IMR-90 (cell line): ENCODE results near the gene SLC17A9. TPM values are rescaled to one million over a fixed set of nuclear protein-coding genes. Genes with fewer than 3 reads are reported as not detected.

Experiments used
- ATAC-seq: fragments of 200-7000 bp; cut with Tn5 transposase; 2 replicates; pipeline ENCODE4 v1.9.1; 2020; ENCODE audit warnings: low read depth, mild to moderate bottlenecking, moderate library complexity
- BruUV-seq: library from RNA; stranded (reverse); fragments of 400-500 nt; replicated peaks from 2 replicates; lab custom pipeline; 2021; lab: Mats Ljungman, UMichigan
- CTCF ChIA-PET: fragments of 300-600 bp; formaldehyde crosslinking; extraction: SDS; loops from one replicate; lab custom pipeline; 2021; ENCODE audit warnings: antibody characterized with exemption; lab: Yijun Ruan, JAX
- POLR2A ChIA-PET: fragments of 300-600 bp; sonication (Branson Sonifier 250); formaldehyde crosslinking; loops from one replicate; lab custom pipeline; 2022; ENCODE audit warnings: antibody characterized with exemption; ENCODE audit not compliant: unreplicated experiment; lab: Charles Lee
- DNase-seq: peaks from one replicate; pipeline ENCODE4 v3.0.0; 2013
- H2AFZ ChIP-seq: replicated peaks from 2 replicates; pipeline ENCODE3; 2013; ENCODE audit warnings: low read length, mild to moderate bottlenecking; ENCODE audit not compliant: poor library complexity
- H2AK5ac ChIP-seq: 2 replicates; pipeline ENCODE4 v1.6.1; 2013; ENCODE audit warnings: low read depth, low read length, inconsistent platforms
- H2AK9ac ChIP-seq: replicated peaks from 2 replicates; pipeline ENCODE3; 2013; ENCODE audit warnings: mild to moderate bottlenecking, low read depth, low read length, moderate library complexity; ENCODE audit not compliant: poor library complexity
- H2BK120ac ChIP-seq: 2 replicates; pipeline ENCODE4 v1.6.1; 2013; ENCODE audit warnings: low read depth, low read length, inconsistent platforms
- H2BK15ac ChIP-seq: 3 replicates; pipeline ENCODE4 v1.6.1; 2013; ENCODE audit warnings: low read depth, low read length, inconsistent platforms
- H2BK20ac ChIP-seq: 2 replicates; pipeline ENCODE4 v1.6.1; 2013; ENCODE audit warnings: low read depth, mild to moderate bottlenecking, inconsistent platforms, low read length, moderate library complexity
- H2BK5ac ChIP-seq: 2 replicates; pipeline ENCODE4 v1.6.1; 2013; ENCODE audit warnings: mild to moderate bottlenecking, low read depth, low read length, inconsistent platforms; ENCODE audit not compliant: poor library complexity, severe bottlenecking
- H3K14ac ChIP-seq: replicated peaks from 2 replicates; pipeline ENCODE4 v1.6.1; 2013; ENCODE audit warnings: low read depth, low read length, inconsistent platforms
- H3K18ac ChIP-seq: 2 replicates; pipeline ENCODE4 v1.6.1; 2013; ENCODE audit warnings: low read depth, low read length, control low read depth
- H3K23ac ChIP-seq: 2 replicates; pipeline ENCODE4 v1.6.1; 2013; ENCODE audit warnings: low read depth, low read length, inconsistent platforms
- H3K27ac ChIP-seq: 2 replicates; pipeline ENCODE4 v1.5.1; 2013; ENCODE audit warnings: mild to moderate bottlenecking, control low read depth, low read length; ENCODE audit not compliant: insufficient read depth
- H3K27me3 ChIP-seq: 2 replicates; pipeline ENCODE4 v1.6.1; 2013; ENCODE audit warnings: low read length; ENCODE audit not compliant: control insufficient read depth, insufficient read depth
- H3K36me3 ChIP-seq: 2 replicates; pipeline ENCODE4 v1.6.1; 2013; ENCODE audit warnings: low read length, mixed read lengths; ENCODE audit not compliant: control insufficient read depth, insufficient read depth
- H3K4ac ChIP-seq: 2 replicates; pipeline ENCODE4 v1.6.1; 2013; ENCODE audit warnings: low read depth, low read length, inconsistent platforms
- H3K4me1 ChIP-seq: 2 replicates; pipeline ENCODE4 v1.6.1; 2013; ENCODE audit warnings: low read length, mixed read lengths; ENCODE audit not compliant: control insufficient read depth, insufficient read depth
- H3K4me2 ChIP-seq: 2 replicates; pipeline ENCODE4 v1.6.1; 2013; ENCODE audit warnings: low read depth, mild to moderate bottlenecking, control low read depth, low read length, moderate library complexity
- H3K4me3 ChIP-seq: 2 replicates; pipeline ENCODE4 v1.5.1; 2013; ENCODE audit warnings: low read depth, mild to moderate bottlenecking, control low read depth, low read length, moderate library complexity; ENCODE audit not compliant: insufficient read depth
- H3K56ac ChIP-seq: 2 replicates; pipeline ENCODE4 v1.6.1; 2013; ENCODE audit warnings: low read length, inconsistent platforms; ENCODE audit not compliant: insufficient read depth; ENCODE audit errors: extremely low read depth
- H3K79me1 ChIP-seq, 2 experiments: 2 replicates each; pipeline ENCODE4 v1.6.1; 2013; ENCODE audit warnings: low read length in 2 of 2, inconsistent platforms in 1 of 2, low read depth in 1 of 2
- H3K9ac ChIP-seq: 2 replicates; pipeline ENCODE4 v1.6.1; 2013; ENCODE audit warnings: low read depth, low read length, control low read depth
- H3K9me1 ChIP-seq: 2 replicates; pipeline ENCODE4 v1.6.1; 2013; ENCODE audit warnings: low read length, inconsistent platforms; ENCODE audit not compliant: insufficient read depth
- H3K9me3 ChIP-seq: 2 replicates; pipeline ENCODE4 v1.6.1; 2013; ENCODE audit warnings: low read length; ENCODE audit not compliant: control insufficient read depth, insufficient read depth
- H4K20me1 ChIP-seq: 2 replicates; pipeline ENCODE4 v1.6.1; 2013; ENCODE audit warnings: low read length, inconsistent platforms; ENCODE audit not compliant: insufficient read depth
- H4K5ac ChIP-seq: 2 replicates; pipeline ENCODE4 v1.6.1; 2013; ENCODE audit warnings: mild to moderate bottlenecking, low read depth, low read length, control low read depth
- H4K8ac ChIP-seq, 2 experiments: 2 replicates each; pipeline ENCODE4 v1.6.1; 2013; ENCODE audit warnings: low read depth in 2 of 2, low read length in 2 of 2, control low read depth in 1 of 2, inconsistent platforms in 1 of 2
- H4K91ac ChIP-seq: 2 replicates; pipeline ENCODE4 v1.6.1; 2013; ENCODE audit warnings: low read depth, low read length, inconsistent platforms; ENCODE audit not compliant: insufficient read depth
- BHLHE40 ChIP-seq: fragments of 150-350 bp; IDR thresholded peaks from 2 replicates; pipeline ENCODE4 v1.6.1; 2016; ENCODE audit warnings: mild to moderate bottlenecking, low read depth, low read length
- CEBPB ChIP-seq: IDR thresholded peaks from 2 replicates; pipeline ENCODE4 v1.6.1; 2012; ENCODE audit warnings: low read depth, low read length, improper control_type of control experiment
- CHD1 ChIP-seq: IDR thresholded peaks from 2 replicates; pipeline ENCODE4 v1.6.1; 2012; ENCODE audit warnings: low read depth, low read length, improper control_type of control experiment
- FOS ChIP-seq: fragments of 150-350 bp; IDR thresholded peaks from 2 replicates; pipeline ENCODE4 v1.6.1; 2016; ENCODE audit warnings: low read depth, low read length
- MAFK ChIP-seq: IDR thresholded peaks from 2 replicates; pipeline ENCODE4 v1.6.1; 2012; ENCODE audit warnings: low read depth, low read length, improper control_type of control experiment
- MAZ ChIP-seq: IDR thresholded peaks from 2 replicates; pipeline ENCODE4 v1.6.1; 2012; ENCODE audit warnings: low read depth, mild to moderate bottlenecking, low read length, improper control_type of control experiment, moderate library complexity, borderline replicate concordance
- MXI1 ChIP-seq: IDR thresholded peaks from 2 replicates; pipeline ENCODE4 v1.6.1; 2012; ENCODE audit warnings: low read depth, mild to moderate bottlenecking, low read length, moderate library complexity, borderline replicate concordance
- NFE2L2 ChIP-seq: fragments of 150-350 bp; IDR thresholded peaks from 2 replicates; pipeline ENCODE4 v1.6.1; 2016; ENCODE audit warnings: low read depth, mild to moderate bottlenecking, low read length
- POLR2A ChIP-seq: IDR thresholded peaks from 2 replicates; pipeline ENCODE4 v1.6.1; 2012; ENCODE audit warnings: mild to moderate bottlenecking, low read depth, low read length
- RAD21 ChIP-seq: IDR thresholded peaks from 2 replicates; pipeline ENCODE4 v1.6.1; 2012; ENCODE audit warnings: low read length, improper control_type of control experiment
- RCOR1 ChIP-seq: IDR thresholded peaks from 2 replicates; pipeline ENCODE4 v1.6.1; 2012; ENCODE audit warnings: mild to moderate bottlenecking, low read length, improper control_type of control experiment; ENCODE audit not compliant: insufficient replicate concordance
- RFX5 ChIP-seq: IDR thresholded peaks from 2 replicates; pipeline ENCODE4 v1.8.0; 2012; ENCODE audit warnings: low read depth, mild to moderate bottlenecking, low read length, moderate library complexity
- SMC3 ChIP-seq: fragments of 150-350 bp; IDR thresholded peaks from 2 replicates; pipeline ENCODE4 v1.6.1; 2016; ENCODE audit warnings: low read depth, mild to moderate bottlenecking, antibody characterized with exemption, low read length, moderate library complexity
- dilution Hi-C: fragments of 300-500 bp; cut with HindIII; formaldehyde crosslinking; loops from one replicate; pipeline ENCODE4 v1.14.3; 2018; ENCODE audit warnings: low sequenced_read_pairs; ENCODE audit not compliant: unreplicated experiment
- in situ Hi-C: fragments of 300-500 bp; cut with MboI; formaldehyde crosslinking; loops from 3 replicates; pipeline ENCODE4 v1.14.3; 2019; ENCODE audit warnings: low sequenced_read_pairs, inconsistent platforms, mixed read lengths
- intact Hi-C: fragments of 100-400 bp; cut with micrococcal nuclease; formaldehyde crosslinking; loops from 2 replicates; pipeline ENCODE4 v1.10.0; 2022
- polyA plus RNA-seq, 3 experiments: library from polyadenylated mRNA; depleted of rRNA; stranded (reverse); fragments of >200 nt; gene quantifications; 2 replicates each; pipeline ENCODE4 v1.2.3, GENCODE V29; 2012; ENCODE audit warnings: low replicate concordance in 1 of 3
- total RNA-seq: library from RNA; depleted of rRNA; stranded (reverse); fragments of >200 nt; gene quantifications from 2 replicates; pipeline ENCODE4 v1.2.3, GENCODE V29; 2012
- TF ChIP-seq, protein P1 (sequence below): fragments of 150-350 bp; IDR thresholded peaks from 2 replicates; pipeline ENCODE4 v1.6.1; 2017; ENCODE audit warnings: mild to moderate bottlenecking, antibody characterized with exemption, low read length, low read depth
- TF ChIP-seq, protein P2 (sequence below): fragments of 150-350 bp; IDR thresholded peaks from 2 replicates; pipeline ENCODE4 v1.6.1; 2016; ENCODE audit warnings: low read depth, mild to moderate bottlenecking, low read length, moderate library complexity, borderline replicate concordance
- TF ChIP-seq, protein P3 (sequence below): conservative IDR thresholded peaks from 2 replicates; pipeline ENCODE4 v1.5.1; 2012; ENCODE audit warnings: mild to moderate bottlenecking, low read depth, low read length, improper control_type of control experiment

The SLC17A9 gene
- total and polyA plus RNA-seq, 2 of the 4 experiments (the other 2 are of a cell fraction): 2.2 to 14.4 TPM

DNA sequence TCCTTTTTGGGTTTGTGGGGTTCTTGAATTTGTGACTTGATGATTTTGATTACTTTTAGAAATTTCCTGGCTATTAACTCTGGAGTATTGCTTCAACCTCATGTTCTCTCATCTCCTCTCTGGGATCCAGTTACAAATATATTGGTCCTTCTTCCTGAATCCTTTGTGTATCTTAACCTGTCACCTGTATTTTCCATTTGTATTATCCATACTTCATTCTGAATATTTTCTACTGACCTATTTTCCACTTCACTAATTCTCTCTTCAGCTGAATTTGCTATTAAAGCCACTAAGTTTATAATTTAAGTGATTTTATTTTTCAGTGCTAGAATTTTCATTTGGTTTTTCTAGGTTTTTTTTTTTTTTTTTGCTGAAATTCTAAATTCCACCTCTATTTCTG, 60.7 kb downstream of the SLC17A9 start:
- dilution Hi-C loops (no loop called here), in situ Hi-C loops (loop anchor here (10.0 to 25.0 kb wide), 2 partner anchors 138 to 326 kb away; no protein-coding TSS in a partner anchor)
- peaks cover 75% of the 10 kb centered on the region for H3K27me3 ChIP-seq

More for the DNA sequence above, 60.7 kb downstream of the SLC17A9 start:
- Histone ChIP-seq H3K14ac (no peak overlapping the region), H2BK20ac (no peak overlapping the region), H2AFZ (no peak overlapping the region), H2BK5ac (no peak overlapping the region), H3K4me3 (no peak overlapping the region), H4K91ac (no peak overlapping the region), H4K20me1 (0 out of 2 replicates have a peak, but pooled peaks cover 4% of the 10 kb centered on the region), H4K8ac (no peak overlapping the region), H4K5ac (no peak overlapping the region), H2BK120ac (no peak overlapping the region), H3K9me3 (peaks cover 13% of the 10 kb centered on the region), H3K4me1 (no peaks in the 10 kb centered on the region), H3K56ac (no peak overlapping the region), H3K9ac (no peak overlapping the region), H2AK5ac (no peak overlapping the region), H2AK9ac (no peak overlapping the region), H3K36me3 (no peaks in the 10 kb centered on the region), H2BK15ac (no peak overlapping the region), H3K79me1 (no peaks in the 10 kb centered on the region), H3K27ac (no peak overlapping the region), H3K18ac (no peak overlapping the region), H3K23ac (no peak overlapping the region), H3K4ac (no peak overlapping the region), H3K9me1 (no peaks in the 10 kb centered on the region), H3K4me2 (no peak overlapping the region)
- intact Hi-C loops: no loop called here
- DNase-seq: no peak
- POLR2A ChIA-PET: interaction anchor here (0.7 kb wide), 1 partner anchor 60 kb away, joined by 8 read pairs; no protein-coding TSS in a partner anchor
- no TSS peak for BruUV-seq
- no peak for ATAC-seq
- CTCF ChIA-PET: no interaction called here
- TF ChIP-seq MAFK (no peak), POLR2A (no peak), NFE2L2 (no peak), RFX5 (no peak), MXI1 (no peak), SMC3 (no peak), RCOR1 (no peak), FOS (no peak), CHD1 (no peak), BHLHE40 (no peak), MAZ (no peak), CEBPB (no peak), RAD21 (no peak)
- TF ChIP-seq, protein P1, sequence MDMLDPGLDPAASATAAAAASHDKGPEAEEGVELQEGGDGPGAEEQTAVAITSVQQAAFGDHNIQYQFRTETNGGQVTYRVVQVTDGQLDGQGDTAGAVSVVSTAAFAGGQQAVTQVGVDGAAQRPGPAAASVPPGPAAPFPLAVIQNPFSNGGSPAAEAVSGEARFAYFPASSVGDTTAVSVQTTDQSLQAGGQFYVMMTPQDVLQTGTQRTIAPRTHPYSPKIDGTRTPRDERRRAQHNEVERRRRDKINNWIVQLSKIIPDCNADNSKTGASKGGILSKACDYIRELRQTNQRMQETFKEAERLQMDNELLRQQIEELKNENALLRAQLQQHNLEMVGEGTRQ: no peak
- TF ChIP-seq, protein P2, sequence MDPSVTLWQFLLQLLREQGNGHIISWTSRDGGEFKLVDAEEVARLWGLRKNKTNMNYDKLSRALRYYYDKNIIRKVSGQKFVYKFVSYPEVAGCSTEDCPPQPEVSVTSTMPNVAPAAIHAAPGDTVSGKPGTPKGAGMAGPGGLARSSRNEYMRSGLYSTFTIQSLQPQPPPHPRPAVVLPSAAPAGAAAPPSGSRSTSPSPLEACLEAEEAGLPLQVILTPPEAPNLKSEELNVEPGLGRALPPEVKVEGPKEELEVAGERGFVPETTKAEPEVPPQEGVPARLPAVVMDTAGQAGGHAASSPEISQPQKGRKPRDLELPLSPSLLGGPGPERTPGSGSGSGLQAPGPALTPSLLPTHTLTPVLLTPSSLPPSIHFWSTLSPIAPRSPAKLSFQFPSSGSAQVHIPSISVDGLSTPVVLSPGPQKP: no peak
- TF ChIP-seq, protein P3, sequence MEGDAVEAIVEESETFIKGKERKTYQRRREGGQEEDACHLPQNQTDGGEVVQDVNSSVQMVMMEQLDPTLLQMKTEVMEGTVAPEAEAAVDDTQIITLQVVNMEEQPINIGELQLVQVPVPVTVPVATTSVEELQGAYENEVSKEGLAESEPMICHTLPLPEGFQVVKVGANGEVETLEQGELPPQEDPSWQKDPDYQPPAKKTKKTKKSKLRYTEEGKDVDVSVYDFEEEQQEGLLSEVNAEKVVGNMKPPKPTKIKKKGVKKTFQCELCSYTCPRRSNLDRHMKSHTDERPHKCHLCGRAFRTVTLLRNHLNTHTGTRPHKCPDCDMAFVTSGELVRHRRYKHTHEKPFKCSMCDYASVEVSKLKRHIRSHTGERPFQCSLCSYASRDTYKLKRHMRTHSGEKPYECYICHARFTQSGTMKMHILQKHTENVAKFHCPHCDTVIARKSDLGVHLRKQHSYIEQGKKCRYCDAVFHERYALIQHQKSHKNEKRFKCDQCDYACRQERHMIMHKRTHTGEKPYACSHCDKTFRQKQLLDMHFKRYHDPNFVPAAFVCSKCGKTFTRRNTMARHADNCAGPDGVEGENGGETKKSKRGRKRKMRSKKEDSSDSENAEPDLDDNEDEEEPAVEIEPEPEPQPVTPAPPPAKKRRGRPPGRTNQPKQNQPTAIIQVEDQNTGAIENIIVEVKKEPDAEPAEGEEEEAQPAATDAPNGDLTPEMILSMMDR: no peak
